Parathyroid adenoma (tissue), 2 donors: ENCODE results near the gene GABRR3.

Experiments used
- H2AFZ ChIP-seq: fragments of 300-600 bp; sonication (generic); one replicate; pipeline ENCODE4 v1.7.0; 2017; ENCODE audit warnings: antibody characterized with exemption, mild to moderate bottlenecking
- H3K27ac ChIP-seq: fragments of 300-600 bp; sonication (generic); one replicate; pipeline ENCODE4 v1.7.0; 2017
- H3K27me3 ChIP-seq: fragments of 300-600 bp; sonication (generic); one replicate; pipeline ENCODE4 v1.7.0; 2017; ENCODE audit warnings: low read length; ENCODE audit not compliant: control insufficient read depth, insufficient read depth
- H3K36me3 ChIP-seq: fragments of 300-600 bp; sonication (generic); one replicate; pipeline ENCODE4 v1.7.0; 2017; ENCODE audit warnings: low read length; ENCODE audit not compliant: control insufficient read depth, insufficient read depth
- H3K4me1 ChIP-seq: fragments of 300-600 bp; sonication (generic); one replicate; pipeline ENCODE4 v1.7.0; 2017; ENCODE audit warnings: control low read depth
- H3K4me2 ChIP-seq: fragments of 300-600 bp; sonication (generic); one replicate; pipeline ENCODE4 v1.7.0; 2017; ENCODE audit warnings: low read length
- H3K4me3 ChIP-seq: fragments of 300-600 bp; sonication (generic); one replicate; pipeline ENCODE4 v1.7.0; 2017; ENCODE audit warnings: low read depth, low read length
- H3K79me2 ChIP-seq: fragments of 300-600 bp; sonication (generic); one replicate; pipeline ENCODE4 v1.7.0; 2017; ENCODE audit warnings: control low read depth
- H3K9ac ChIP-seq: fragments of 300-600 bp; sonication (generic); one replicate; pipeline ENCODE4 v1.7.0; 2017; ENCODE audit warnings: mild to moderate bottlenecking
- H3K9me3 ChIP-seq: fragments of 300-600 bp; sonication (generic); one replicate; pipeline ENCODE4 v1.7.0; 2017; ENCODE audit warnings: low read length; ENCODE audit not compliant: control insufficient read depth
- TF ChIP-seq, protein P1 (sequence below): fragments of 300-600 bp; sonication (generic); IDR thresholded peaks from one replicate; pipeline ENCODE4 v1.7.0; 2017; ENCODE audit warnings: antibody characterized with exemption, mild to moderate bottlenecking
- donor health status: primary hyperparathyroidism.

GABRR3 gene

DNA sequence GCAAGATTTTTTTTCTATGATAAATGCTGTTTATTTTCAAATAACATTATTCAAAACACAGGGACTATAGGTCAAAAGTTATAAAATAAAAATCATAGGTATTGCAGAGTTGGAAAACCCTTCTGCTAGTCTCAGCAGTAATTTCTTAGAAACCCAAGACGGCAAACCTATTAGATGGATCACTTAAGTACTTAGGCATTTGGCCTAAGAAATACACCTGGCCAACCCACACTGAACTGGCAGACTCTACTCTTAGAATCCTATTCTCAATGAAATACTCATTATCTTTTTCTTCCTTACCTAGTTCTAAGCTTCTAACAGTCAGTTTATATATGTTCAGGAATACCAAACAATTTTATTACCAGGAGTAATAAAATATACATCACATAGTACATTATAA is 32.4 kb downstream of the GABRR3 start:
- Histone ChIP-seq H3K27me3 (no peaks in the 10 kb centered on the region), H3K27ac (no peak overlapping the region)

DNA sequence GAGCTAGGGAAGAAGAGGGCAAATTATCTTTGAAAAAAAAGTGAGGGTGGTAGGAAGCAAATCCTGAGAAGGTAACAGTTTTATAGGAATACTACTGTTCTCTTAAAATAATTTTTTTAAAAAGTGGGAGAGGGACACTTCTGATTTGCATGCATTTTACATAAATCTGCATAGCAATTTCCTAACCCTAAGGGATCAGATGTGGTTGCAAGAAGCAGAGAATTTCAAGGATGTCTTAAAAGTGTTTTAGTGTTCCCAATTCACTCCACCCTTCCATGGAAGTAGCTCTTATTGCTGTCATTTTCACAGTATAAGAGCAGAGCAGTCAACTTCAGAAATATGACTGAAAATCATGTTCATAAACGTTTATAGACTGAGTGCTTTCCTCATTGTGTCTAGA is 35.1 kb downstream of the GABRR3 start:
- Histone ChIP-seq H3K36me3 (no peaks in the 10 kb centered on the region), H3K4me1 (no peaks in the 10 kb centered on the region), H2AFZ (no peak overlapping the region), H3K9me3 (no peaks in the 10 kb centered on the region), H3K27me3 (no peaks in the 10 kb centered on the region), H3K4me3 (no peak overlapping the region), H3K79me2 (no peaks in the 10 kb centered on the region), H3K4me2 (no peak overlapping the region), H3K9ac (no peak overlapping the region), H3K27ac (no peak overlapping the region)
- TF ChIP-seq, protein P1, sequence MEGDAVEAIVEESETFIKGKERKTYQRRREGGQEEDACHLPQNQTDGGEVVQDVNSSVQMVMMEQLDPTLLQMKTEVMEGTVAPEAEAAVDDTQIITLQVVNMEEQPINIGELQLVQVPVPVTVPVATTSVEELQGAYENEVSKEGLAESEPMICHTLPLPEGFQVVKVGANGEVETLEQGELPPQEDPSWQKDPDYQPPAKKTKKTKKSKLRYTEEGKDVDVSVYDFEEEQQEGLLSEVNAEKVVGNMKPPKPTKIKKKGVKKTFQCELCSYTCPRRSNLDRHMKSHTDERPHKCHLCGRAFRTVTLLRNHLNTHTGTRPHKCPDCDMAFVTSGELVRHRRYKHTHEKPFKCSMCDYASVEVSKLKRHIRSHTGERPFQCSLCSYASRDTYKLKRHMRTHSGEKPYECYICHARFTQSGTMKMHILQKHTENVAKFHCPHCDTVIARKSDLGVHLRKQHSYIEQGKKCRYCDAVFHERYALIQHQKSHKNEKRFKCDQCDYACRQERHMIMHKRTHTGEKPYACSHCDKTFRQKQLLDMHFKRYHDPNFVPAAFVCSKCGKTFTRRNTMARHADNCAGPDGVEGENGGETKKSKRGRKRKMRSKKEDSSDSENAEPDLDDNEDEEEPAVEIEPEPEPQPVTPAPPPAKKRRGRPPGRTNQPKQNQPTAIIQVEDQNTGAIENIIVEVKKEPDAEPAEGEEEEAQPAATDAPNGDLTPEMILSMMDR, result no peak

More for the DNA sequence above, 32.4 kb downstream of the GABRR3 start:
- TF ChIP-seq, protein P1, result no peak
- H3K4me3 ChIP-seq, result no peak overlapping the region
- no peak overlapping the region for H3K9ac ChIP-seq
- no peaks in the 10 kb centered on the region for H3K4me1 ChIP-seq
- H3K36me3 ChIP-seq, result no peaks in the 10 kb centered on the region
- H2AFZ ChIP-seq, result no peak overlapping the region
- no peaks in the 10 kb centered on the region for H3K9me3 ChIP-seq
- no peaks in the 10 kb centered on the region for H3K79me2 ChIP-seq
- H3K4me2 ChIP-seq, result no peak overlapping the region

DNA sequence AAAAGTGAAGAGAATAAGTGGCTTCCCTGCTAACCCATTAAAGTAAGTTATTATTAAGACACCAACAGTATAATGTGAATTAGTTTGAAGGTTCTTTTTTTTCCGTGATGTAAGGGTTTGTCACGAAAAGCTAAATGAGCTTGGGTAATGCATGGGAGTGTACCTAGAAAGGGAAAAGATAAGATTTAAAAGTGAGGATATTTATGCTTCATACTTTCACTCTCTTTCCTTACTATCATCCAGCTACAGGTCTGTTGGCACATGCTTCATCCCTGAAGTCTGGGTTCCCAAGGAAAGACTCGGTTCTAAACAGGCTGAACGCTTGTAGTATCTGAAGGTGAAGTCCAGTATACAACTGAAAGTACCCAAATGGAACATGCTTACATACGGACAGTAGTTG is 36.0 kb downstream of the GABRR3 start:
- Histone ChIP-seq H3K4me3 (no peak overlapping the region), H3K79me2 (no peaks in the 10 kb centered on the region), H3K4me2 (no peak overlapping the region), H3K9me3 (no peaks in the 10 kb centered on the region), H3K27ac (no peak overlapping the region), H3K27me3 (no peaks in the 10 kb centered on the region), H3K36me3 (no peaks in the 10 kb centered on the region), H3K9ac (no peak overlapping the region), H3K4me1 (no peaks in the 10 kb centered on the region), H2AFZ (no peak overlapping the region)
- TF ChIP-seq, protein P1, result no peak

DNA sequence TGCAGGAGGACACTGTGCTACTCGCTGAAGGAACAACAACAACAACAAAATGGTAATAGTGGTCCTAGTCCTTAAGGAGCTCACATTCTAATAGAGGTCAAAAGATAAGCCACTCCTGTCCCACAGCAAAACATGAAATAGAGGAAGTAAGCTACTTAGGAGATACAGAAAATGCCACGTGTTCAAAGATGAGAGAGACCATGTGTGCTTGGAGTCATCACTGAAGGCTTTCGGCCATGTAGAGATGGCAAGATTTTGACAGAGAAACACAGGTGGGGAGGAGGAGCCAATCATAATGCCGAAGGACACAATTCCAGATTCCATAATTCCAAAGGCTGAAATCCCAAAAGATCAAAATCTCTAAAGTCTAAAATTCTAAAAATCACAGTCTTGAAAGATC is 38.1 kb downstream of the GABRR3 start:
- H3K4me3 ChIP-seq, result no peak overlapping the region
- H3K27me3 ChIP-seq, result no peaks in the 10 kb centered on the region

More for the DNA sequence above, 38.1 kb downstream of the GABRR3 start:
- Histone ChIP-seq H2AFZ (no peak overlapping the region), H3K27ac (no peak overlapping the region), H3K9ac (no peak overlapping the region), H3K36me3 (no peaks in the 10 kb centered on the region), H3K79me2 (no peaks in the 10 kb centered on the region), H3K4me2 (no peak overlapping the region), H3K9me3 (no peaks in the 10 kb centered on the region), H3K4me1 (no peaks in the 10 kb centered on the region)
- TF ChIP-seq, protein P1, result no peak
